GM12865 (cell line): ENCODE results near the gene CACNA1C.

Experiments
- DNase-seq: peaks from one replicate; pipeline ENCODE4 v3.0.0; 2010; ENCODE audit warnings: low read depth
- H3K4me3 ChIP-seq: 2 replicates; pipeline ENCODE4 v1.5.1; 2011; ENCODE audit warnings: mild to moderate bottlenecking, low read depth, low read length, control low read depth
- TF ChIP-seq, protein P1 (sequence below): IDR thresholded peaks from 2 replicates; pipeline ENCODE4 v1.5.1; 2011; ENCODE audit warnings: low read length, control low read depth, low read depth, inconsistent platforms; ENCODE audit not compliant: insufficient read depth; ENCODE audit errors: missing control alignments

The CACNA1C gene

DNA sequence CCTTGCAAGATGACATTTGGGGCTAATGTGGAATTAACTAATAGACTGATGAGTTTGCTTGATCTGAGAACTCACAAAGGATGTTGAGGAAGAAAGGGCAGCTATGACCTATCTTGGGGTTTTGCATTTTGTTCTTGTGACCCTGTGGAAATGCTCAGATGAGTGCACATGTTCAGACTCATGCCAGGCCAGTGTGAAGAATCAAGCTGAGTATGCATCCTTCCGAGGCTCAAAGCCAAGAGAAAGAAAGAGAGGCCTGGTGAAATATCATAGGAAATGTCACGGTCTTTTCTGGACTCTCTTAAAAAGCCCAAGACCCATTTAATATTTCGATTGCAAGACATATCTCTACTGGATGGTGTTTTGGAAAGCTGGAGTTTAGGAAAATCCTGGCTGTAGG lies 96.3 kb downstream of the CACNA1C start:
- TF ChIP-seq, protein P1, sequence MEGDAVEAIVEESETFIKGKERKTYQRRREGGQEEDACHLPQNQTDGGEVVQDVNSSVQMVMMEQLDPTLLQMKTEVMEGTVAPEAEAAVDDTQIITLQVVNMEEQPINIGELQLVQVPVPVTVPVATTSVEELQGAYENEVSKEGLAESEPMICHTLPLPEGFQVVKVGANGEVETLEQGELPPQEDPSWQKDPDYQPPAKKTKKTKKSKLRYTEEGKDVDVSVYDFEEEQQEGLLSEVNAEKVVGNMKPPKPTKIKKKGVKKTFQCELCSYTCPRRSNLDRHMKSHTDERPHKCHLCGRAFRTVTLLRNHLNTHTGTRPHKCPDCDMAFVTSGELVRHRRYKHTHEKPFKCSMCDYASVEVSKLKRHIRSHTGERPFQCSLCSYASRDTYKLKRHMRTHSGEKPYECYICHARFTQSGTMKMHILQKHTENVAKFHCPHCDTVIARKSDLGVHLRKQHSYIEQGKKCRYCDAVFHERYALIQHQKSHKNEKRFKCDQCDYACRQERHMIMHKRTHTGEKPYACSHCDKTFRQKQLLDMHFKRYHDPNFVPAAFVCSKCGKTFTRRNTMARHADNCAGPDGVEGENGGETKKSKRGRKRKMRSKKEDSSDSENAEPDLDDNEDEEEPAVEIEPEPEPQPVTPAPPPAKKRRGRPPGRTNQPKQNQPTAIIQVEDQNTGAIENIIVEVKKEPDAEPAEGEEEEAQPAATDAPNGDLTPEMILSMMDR, result no peak
- no peak for DNase-seq

DNA sequence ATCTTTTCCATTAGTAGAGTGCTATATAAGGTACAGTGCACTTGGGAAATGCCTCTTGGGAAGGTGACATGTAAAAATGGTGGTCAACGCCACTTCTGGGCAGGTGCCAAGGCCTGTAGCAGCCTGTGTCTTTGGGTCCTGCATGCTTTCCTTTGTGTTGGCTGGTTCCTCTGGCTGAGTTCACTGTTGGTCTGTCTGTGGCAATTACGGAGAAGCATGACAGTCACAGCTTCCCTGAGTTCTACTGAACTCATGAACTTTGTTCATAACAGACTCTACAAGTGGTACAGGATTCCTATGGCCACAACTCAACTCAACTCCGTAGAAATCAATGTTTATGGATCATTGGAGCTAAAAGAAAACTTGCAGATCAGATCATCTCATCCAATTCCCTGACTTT lies 98.0 kb downstream of the CACNA1C start:
- TF ChIP-seq, protein P1, result no peak
- no peak overlapping the region for H3K4me3 ChIP-seq
- DNase-seq, result no peak

More for the DNA sequence above, 96.3 kb downstream of the CACNA1C start:
- no peak overlapping the region for H3K4me3 ChIP-seq

DNA sequence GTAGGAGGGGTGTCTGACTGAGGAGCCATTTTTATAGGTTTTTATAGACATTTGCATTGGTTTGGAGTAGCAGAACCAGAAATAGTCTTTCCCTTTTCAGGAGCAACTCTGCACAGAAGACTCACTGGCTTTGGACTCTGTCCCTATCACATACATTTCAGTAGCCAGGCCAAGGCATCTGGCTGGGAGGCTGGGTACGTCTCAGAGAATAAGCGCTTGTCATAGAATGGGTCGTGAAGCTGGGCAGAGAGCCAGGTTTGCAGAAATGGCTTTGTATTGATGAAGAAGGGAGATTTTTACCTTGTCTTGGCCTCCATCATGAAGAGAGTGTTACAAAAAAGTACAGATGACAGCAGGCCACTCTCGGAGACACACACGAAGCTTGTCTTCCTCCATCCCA lies 98.6 kb downstream of the CACNA1C start:
- no peak overlapping the region for H3K4me3 ChIP-seq
- TF ChIP-seq, protein P1, result no peak
- DNase-seq, result no peak

DNA sequence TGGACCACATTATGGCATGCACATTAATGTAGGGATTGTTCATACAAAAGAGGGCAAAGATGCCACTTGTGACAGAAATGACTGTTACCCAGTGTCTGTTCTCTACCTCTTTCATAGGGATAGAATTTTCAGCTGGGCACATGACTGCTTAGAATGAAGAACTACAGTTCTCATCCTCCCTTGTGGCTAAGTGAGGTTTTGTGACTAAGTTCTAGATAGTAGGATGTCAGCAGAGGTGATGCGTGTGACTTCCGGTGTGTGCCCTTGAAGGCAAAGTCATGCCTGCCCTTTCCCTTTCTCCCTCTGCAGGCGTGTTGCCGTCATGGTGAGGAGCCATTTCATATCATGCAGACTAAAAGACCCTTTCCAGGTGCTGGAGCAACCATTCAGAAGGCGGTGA lies 99.3 kb downstream of the CACNA1C start:
- no peak overlapping the region for H3K4me3 ChIP-seq
- DNase-seq, result peak; percentile 79
- TF ChIP-seq, protein P1, result peak; percentile 2

DNA sequence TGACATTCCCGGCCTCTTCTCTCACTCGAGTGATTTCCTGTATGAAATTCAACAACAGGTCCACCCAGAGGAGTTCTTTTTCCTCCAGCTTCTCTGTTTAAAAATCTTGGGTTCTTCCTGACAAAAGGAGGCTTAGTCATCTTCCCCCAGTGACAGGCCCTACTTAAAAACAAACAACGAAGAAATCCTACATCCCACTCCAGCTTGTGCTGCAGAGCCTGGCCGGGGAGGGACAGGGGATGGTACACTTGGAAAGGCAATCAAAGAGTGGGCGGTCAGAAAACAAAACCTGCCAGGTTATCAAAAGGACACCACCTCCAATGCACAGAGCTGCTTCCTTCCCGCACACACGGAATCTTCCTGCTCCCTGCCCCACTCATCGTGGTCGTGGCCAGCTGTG lies 101.3 kb downstream of the CACNA1C start:
- no peak for DNase-seq
- TF ChIP-seq, protein P1, result no peak
- no peak overlapping the region for H3K4me3 ChIP-seq

DNA sequence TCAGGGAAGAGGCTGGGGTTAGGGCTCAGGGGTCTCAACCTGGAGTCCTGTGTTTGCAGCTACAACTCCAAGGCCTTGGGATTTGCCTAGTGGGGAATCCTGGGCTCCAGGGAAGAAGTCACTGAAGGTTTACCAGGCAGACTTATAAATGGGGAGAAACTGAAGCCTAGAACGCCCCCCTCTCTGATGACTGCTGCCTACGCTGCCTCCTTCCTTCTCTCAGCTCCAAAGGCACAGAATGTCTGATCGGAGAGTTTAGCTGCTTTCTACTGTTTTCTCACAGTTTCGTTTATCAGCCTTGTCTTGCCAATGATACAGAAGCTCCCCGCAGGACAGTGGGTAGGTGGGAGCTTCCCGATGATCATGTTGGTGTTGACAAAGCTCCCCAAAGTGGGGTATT lies 101.7 kb downstream of the CACNA1C start:
- no peak for DNase-seq
- no peak overlapping the region for H3K4me3 ChIP-seq
- TF ChIP-seq, protein P1, result no peak

DNA sequence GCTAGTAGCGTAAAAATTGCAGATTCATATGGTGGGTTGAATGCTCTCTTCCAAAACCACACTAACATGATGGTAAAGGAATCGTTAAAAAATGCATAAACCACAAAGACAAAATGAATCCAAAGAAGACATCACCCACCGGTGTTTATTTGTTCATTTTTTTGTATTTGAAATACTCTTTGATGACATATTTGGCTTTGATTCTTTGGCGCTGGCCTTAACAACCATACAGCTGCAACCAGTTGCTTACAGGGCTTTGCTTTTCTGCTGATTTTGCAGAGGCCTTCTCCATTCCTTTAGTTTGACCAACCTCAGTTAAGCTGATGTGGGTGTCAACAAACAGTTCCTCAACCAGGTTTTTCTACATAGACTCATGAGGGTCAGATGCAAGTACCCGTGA lies 103.5 kb downstream of the CACNA1C start:
- no peak for DNase-seq
- TF ChIP-seq, protein P1, result no peak
- no peak overlapping the region for H3K4me3 ChIP-seq
